GM03348 (cell line): ENCODE results near the gene P3H3.

ENCODE experiments used
- DNase-seq: peaks from one replicate; pipeline ENCODE4 v3.0.0; 2012; ENCODE audit warnings: low spot score

Gene P3H3

DNA sequence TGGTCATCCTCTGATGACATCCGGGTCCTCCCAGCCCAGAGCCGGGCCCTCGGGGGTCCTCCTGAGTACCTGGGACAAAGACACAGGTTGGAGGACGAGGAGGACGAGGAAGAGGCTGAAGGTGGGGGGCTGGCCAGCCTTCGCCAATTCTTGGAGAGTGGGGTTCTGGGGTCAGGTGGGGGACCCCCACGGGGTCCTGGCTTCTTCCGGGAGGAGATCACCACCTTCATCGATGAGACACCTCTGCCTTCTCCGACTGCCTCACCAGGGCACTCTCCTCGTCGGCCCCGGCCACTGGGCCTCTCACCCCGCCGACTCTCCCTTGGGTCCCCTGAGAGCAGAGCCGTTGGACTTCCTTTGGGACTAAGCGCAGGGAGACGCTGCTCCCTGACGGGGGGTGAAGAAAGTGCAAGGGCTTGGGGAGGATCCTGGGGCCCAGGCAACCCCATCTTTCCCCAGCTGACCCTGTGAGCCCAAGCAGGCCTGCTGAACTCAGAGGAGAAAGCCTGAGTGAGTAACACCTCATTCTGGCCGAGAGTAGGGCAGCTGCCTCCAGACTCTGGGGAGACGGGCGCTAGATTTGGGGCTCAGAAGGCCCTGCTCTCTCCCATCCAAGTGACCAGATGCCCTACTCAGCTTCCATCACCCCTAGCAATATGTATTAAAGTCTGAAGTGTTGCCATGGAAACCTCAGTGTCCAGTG lies 1.3 kb upstream of the P3H3 start:
- DNase-seq = no peak

- DNase-seq = peak; percentile 92
Observed at GRCh38 chr12:6827437-6827911, 733 bp upstream of the P3H3 start.

- DNase-seq = peak; percentile 76
Observed at GRCh38 chr12:6828781-6829535, 751 bp downstream of the P3H3 start.

- peak; percentile 80 for DNase-seq
Observed at GRCh38 chr12:6829536-6830220, 1.5 kb downstream of the P3H3 start.

DNA sequence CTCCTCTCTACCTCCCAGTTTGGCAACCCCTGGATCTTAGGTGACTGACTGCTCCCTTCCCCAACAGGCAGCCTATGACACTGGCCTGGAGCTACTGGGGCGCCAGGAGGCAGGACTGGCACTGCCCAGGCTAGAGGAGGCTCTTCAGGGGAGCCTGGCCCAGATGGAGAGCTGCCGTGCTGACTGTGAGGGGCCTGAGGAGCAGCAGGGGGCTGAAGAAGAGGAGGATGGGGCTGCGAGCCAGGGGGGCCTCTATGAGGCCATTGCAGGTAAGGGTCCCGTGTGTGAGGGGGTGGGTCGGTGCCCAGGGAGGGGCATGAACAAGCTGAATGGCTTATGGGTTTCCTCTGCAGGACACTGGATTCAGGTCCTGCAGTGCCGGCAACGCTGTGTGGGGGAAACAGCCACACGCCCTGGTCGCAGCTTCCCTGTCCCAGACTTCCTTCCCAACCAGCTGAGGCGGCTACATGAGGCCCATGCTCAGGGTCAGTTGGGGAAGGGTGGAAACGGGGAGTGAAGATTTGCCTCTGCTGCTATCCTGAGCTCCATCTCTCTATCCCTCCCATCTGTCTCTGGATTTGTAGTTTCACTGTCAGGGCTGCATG lies 2.2 kb downstream of the P3H3 start:
- DNase-seq = no peak

GRCh38 chr12:6830999-6831398 lies 2.8 kb downstream of the P3H3 start:
- no peak for DNase-seq

DNA sequence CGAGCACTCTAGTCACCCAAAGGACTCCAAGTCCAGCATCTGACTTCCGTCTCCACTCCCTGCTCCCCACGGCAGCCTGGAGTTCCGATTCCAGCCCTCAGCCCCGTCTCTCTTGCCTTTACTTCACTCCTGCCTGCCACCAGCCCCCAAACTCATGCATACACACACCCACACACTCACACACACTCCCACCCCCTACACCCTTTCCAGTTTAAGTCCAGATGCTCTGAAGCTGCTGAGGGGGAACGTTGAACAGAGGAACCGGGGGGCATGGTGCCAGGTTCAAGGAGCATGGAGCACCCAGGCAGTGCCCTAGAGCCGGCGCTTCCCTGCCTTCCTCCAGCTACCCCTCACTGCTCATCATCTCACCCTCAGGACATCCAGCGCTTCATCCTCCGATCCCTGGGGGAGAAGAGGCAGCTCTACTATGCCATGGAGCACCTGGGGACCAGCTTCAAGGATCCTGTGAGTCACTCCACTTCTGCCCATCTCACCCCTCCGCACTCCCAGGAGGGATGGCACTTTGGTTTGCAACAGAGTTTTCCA lies 3.3 kb downstream of the P3H3 start:
- DNase-seq = no peak

DNA sequence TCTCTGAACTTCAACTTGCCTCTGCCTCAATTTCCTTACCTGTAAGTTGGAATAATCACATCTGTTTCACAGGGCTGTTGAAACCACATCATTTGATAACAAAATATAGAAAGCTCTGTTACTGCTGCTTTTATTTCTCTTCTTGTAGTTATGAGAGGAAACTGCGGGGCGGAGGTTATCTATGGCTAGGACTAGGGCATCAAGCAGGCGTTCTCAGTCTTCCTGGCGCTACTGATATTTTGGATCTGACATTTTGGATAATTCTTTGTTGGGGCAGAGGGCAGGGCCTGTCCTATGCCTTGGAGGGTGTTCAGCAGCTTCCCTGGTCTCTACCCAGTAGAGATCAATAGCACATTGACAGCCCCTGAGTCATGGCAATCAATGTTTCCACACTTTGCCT lies 3.9 kb downstream of the P3H3 start:
- DNase-seq = no peak

GRCh38 chr12:6833189-6833890 lies 5.1 kb downstream of the P3H3 start:
- no peak for DNase-seq

- DNase-seq = no peak
Observed at GRCh38 chr12:6834254-6834653, 6.0 kb downstream of the P3H3 start.

DNA sequence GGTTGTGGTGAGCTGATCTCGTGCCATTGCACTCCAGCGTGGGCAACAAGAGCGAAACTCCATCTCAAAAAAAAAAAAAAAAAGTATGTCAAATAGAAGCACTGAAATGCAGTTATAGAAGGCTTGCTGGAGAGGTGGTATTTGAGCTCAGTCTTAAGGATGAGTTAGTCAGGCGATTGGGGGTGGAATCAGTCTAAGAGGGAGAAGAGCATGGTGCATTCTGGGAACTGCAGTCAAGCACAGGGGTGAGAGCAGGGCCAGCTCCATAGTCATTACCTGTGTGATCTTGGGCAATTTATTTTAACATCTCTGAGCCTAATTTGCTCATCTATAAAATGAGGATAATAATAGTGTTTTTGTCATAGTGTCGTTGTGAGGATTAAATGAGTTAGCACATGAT lies 6.7 kb downstream of the P3H3 start:
- no peak for DNase-seq

DNA sequence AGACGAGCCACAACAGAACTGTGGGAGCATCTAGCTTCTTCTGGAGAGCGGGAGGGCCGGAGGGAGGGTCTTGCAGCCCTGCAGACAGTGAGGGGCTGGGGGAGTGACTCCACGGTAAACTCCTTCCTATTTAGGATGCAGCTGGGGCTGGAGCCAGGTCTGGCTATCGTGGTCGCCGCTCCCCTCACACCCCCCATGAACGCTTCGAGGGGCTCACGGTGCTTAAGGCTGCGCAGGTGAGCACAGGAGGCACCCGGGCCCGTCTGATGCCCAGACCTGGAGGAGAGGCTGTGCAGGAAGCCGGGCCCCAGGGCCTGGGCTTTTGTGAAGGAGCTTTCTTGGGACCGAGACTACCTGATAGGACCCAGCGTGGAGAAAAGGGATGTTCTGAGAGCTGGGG lies 8.6 kb downstream of the P3H3 start:
- no peak for DNase-seq

GRCh38 chr12:6837370-6838060 lies 9.3 kb downstream of the P3H3 start:
- no peak for DNase-seq

DNA sequence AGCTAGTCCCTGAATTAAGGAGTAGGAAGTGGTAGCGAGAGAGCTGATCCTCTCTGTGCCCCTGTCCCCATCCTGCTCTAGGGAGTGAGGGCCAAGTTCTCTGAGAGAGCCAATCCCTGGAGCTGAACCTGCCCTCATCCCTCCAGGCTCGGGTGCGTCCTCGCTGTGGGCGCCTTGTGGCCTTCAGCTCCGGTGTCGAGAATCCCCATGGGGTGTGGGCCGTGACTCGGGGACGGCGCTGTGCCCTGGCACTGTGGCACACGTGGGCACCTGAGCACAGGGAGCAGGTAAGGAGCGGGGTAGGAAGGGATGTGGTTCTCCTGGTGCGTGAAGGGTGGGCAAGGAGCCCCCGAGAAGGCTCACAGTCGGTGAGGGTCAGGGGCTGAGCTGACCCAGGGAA lies 10.6 kb downstream of the P3H3 start:
- no peak for DNase-seq

GRCh38 chr12:6839482-6840201 lies 11.4 kb downstream of the P3H3 start:
- no peak for DNase-seq

DNA sequence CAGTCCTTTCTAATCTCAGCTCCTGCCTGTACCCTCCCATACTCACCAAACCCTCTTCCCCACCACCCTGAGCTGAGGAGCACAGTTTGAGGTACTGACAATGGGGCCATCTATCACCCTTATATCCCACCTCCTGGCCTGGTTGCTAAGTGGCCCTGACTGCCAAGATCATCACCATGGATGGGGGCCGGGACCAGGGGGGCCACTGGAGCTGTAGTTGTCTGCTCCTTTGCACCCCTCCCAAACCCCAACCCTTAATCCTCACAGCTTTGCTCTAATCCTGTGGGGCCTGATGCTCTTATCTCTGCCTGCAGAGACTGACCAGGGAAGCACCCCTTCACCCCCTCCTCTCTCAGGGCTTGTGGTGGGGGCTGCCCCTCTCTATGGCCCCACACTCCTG lies 12.1 kb downstream of the P3H3 start:
- no peak for DNase-seq

GRCh38 chr12:6840761-6841515 lies 12.7 kb downstream of the P3H3 start, which contains the start of gene GNB3:
Gene GNB3, plus strand, starts transcription at chr12:6840925. Its CDS starts 363 bp downstream, at chr12:6841288.
- DNase-seq = no peak

DNA sequence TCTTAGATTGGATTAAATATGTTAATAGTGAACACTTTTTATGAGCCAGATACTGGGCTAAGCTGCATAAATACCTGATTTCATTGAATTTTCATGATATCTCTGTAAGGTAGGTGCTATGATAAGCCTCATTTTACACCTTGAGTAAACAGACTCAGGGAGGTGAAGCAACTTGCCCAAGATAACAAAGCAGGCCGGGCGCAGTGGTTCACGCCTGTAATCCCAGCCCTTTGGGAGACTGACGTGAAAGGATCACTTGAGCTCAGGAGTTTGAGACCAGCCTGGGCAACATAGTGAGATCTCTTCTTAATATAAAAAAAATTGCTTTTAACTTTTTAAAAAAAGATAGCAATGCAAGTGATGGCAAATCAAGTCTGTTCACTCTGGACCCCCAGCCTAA lies 13.9 kb downstream of the P3H3 start:
- DNase-seq = no peak

- DNase-seq = no peak
Observed at GRCh38 chr12:6843118-6843902, 15.1 kb downstream of the P3H3 start.
